Fibroblast of pulmonary artery (primary cell): Measurements from ENCODE around the gene VCAM1.
A peak's percentile ranks its signal among the peaks of the same experiment; 100 is the strongest.

Experiments
- DNase-seq: peaks from one replicate; pipeline ENCODE4 v3.0.0-alpha.2; 2010; ENCODE audit warnings: low read depth
- H3K4me3 ChIP-seq: replicated peaks from 2 replicates; pipeline ENCODE4 v1.5.1; 2011; ENCODE audit warnings: low read depth, mild to moderate bottlenecking, control low read depth, low read length, moderate library complexity
- TF ChIP-seq, protein P1 (sequence below): IDR thresholded peaks from 2 replicates; pipeline ENCODE4 v1.5.1; 2011; ENCODE audit warnings: mild to moderate bottlenecking, control low read depth, low read length, inconsistent platforms; ENCODE audit errors: missing control alignments

The VCAM1 gene

DNA sequence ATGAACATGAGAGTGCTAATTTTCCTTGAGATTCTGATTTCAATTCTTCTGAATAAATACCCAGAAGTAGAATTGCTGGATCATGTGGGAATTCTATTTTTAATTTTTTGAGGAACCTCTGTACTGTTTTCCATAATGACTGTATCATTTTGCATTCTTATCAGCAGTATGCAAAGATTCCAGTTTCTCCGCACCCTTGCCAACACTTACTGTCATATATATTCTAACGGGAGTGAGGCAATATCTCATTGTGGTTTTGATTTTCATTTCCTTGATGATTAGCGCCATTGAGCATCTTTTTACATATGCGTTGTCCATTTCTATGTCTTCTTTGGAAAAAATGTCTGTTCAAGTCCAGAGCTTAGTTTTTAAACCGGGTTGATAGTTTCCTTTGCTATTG is 33.2 kb downstream of the VCAM1 start:
- TF ChIP-seq, protein P1, sequence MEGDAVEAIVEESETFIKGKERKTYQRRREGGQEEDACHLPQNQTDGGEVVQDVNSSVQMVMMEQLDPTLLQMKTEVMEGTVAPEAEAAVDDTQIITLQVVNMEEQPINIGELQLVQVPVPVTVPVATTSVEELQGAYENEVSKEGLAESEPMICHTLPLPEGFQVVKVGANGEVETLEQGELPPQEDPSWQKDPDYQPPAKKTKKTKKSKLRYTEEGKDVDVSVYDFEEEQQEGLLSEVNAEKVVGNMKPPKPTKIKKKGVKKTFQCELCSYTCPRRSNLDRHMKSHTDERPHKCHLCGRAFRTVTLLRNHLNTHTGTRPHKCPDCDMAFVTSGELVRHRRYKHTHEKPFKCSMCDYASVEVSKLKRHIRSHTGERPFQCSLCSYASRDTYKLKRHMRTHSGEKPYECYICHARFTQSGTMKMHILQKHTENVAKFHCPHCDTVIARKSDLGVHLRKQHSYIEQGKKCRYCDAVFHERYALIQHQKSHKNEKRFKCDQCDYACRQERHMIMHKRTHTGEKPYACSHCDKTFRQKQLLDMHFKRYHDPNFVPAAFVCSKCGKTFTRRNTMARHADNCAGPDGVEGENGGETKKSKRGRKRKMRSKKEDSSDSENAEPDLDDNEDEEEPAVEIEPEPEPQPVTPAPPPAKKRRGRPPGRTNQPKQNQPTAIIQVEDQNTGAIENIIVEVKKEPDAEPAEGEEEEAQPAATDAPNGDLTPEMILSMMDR, result no peak
- H3K4me3 ChIP-seq, result no peak overlapping the region

DNA sequence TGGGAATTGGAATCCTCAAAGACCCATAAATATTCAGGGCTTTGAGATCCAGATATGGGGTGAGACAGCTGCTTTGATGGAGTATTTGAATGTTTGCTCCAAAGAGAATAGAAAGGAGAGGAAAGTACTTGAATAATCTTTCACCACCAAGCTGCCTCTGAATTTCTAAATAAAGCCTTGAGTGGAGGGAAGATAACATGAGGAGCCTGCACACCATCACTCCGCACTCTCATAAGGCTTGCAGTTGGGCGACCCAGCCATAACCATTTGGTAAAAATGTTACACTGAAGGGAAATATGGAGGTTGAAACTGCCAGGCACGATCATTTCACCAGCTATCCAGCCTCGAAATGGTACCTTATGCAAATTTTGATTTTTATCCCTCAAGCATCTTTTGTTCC is 38.4 kb downstream of the VCAM1 start:
- no peak overlapping the region for H3K4me3 ChIP-seq
- TF ChIP-seq, protein P1, result no peak
- DNase-seq, result no peak

More for the DNA sequence above, 33.2 kb downstream of the VCAM1 start:
- peak; percentile 45 for DNase-seq

DNA sequence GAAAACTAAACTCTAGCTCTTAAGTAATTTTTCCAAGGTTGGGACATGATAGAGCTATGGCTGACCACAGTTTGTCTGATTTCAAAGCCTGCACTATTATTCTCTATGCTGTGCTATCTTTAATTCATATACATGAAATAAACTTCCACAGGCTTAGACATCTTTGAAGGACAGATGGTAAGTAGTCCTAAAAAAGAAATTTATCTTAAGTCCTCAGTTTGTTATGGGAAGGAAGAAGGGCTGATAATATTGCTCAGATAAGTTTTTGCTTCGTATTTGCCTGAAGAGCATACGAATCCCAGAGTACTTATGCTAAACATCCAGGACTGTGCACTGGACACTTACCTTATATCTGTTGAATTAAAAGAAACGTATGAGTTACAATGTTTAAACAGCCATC is 39.6 kb downstream of the VCAM1 start:
- DNase-seq, result no peak
- TF ChIP-seq, protein P1, result no peak
- H3K4me3 ChIP-seq, result no peak overlapping the region

DNA sequence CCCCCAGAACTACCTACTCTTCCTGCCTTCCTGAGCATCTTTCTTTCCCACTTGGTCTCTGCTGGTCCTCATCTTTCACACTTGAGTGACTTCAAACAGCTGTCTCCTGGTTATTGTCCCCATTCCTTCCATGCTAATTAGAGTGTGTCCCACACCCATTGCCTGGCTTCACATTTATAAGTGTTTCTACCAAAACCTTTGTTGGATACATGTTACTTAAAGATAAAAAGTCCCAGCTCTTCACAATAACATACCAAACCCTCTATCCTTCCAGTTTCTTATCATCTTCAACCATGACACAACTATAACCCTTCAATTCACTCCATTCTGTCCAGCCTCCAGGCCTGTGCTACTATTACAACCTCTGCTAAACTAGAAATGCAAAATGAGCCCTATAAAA is 41.0 kb downstream of the VCAM1 start:
- TF ChIP-seq, protein P1, result no peak
- H3K4me3 ChIP-seq, result no peak overlapping the region
- no peak for DNase-seq

GRCh38 chr1:100762461-100762860 is 42.9 kb downstream of the VCAM1 start:
- TF ChIP-seq, protein P1, result no peak
- DNase-seq, result no peak
- no peak overlapping the region for H3K4me3 ChIP-seq

- H3K4me3 ChIP-seq, result no peak overlapping the region
- DNase-seq, result no peak
- TF ChIP-seq, protein P1, result no peak
Measured at GRCh38 chr1:100767176-100767890, 47.8 kb downstream of the VCAM1 start.

DNA sequence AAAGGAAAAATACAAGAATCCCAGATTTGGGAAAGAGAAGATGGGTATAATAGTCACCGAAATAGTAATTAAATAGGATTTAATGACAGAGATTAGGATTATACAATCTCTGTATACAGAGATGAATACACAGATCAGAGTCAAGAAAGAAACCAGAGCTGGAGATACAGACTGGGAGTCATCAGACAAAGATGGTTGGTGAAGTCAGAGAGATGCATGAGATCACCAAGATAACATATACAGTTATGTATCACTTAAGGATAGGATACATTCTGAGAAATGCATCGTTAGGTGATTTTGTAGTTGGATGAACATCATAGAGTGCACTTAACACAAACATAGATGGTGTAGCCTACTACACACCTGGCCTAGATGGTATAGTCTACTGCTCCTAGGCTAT is 49.8 kb downstream of the VCAM1 start:
- TF ChIP-seq, protein P1, result no peak
- DNase-seq, result no peak
- H3K4me3 ChIP-seq, result no peak overlapping the region
